HG03139 (cell line): ENCODE results near the gene KCNH2.
"Not testable (repeated sequence)": the region's sequence is repeated elsewhere in the genome, so short reads cannot be mapped to it uniquely, and the experiment has no call there.

ENCODE experiments used
- ATAC-seq: cut with Tn5 transposase; IDR thresholded peaks from one replicate; pipeline ENCODE4 v1.9.1; 2021; ENCODE audit not compliant: unreplicated experiment

Gene KCNH2

DNA sequence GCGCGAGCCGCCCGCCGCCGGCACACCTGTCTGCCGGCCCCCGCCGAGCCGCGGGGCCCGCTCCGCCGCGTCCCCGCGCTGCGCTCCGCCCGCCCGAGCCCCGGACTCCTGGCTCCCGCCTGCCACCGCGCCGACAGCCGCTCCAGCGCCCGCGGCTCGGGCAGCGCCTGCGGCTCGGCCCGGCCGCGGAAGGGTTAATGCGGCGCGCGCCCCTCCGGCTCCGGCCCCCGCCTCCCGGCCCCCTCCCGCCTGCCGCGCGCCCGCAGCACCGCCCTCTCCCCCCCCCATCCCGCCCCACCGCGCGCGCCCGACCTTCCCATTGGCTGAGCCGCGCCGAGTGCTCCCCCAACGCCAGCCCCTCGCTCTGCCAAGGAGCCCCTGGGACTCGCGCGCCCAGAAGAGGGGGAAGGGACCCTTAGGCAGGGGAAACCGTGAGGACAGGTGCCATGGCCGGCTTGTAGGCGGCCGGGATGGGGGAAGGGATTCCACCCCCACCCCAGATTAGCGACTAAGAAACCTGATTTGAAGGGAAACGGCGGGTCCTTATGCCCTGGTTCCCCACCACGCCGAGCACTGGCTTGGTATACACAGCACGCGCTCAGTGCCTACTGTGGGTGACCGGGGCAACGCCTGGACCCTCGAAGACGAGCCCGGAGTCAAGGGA, at the start of gene KCNH2:
TSS of gene KCNH2 (minus strand) at position 196 of the 664 bp plus-strand sequence. CDS start 408 bp downstream, outside the sequence.
- no peak for ATAC-seq

GRCh38 chr7:151027728-151028130, 49.6 kb upstream of the KCNH2 start:
- not testable (repeated sequence) for ATAC-seq

DNA sequence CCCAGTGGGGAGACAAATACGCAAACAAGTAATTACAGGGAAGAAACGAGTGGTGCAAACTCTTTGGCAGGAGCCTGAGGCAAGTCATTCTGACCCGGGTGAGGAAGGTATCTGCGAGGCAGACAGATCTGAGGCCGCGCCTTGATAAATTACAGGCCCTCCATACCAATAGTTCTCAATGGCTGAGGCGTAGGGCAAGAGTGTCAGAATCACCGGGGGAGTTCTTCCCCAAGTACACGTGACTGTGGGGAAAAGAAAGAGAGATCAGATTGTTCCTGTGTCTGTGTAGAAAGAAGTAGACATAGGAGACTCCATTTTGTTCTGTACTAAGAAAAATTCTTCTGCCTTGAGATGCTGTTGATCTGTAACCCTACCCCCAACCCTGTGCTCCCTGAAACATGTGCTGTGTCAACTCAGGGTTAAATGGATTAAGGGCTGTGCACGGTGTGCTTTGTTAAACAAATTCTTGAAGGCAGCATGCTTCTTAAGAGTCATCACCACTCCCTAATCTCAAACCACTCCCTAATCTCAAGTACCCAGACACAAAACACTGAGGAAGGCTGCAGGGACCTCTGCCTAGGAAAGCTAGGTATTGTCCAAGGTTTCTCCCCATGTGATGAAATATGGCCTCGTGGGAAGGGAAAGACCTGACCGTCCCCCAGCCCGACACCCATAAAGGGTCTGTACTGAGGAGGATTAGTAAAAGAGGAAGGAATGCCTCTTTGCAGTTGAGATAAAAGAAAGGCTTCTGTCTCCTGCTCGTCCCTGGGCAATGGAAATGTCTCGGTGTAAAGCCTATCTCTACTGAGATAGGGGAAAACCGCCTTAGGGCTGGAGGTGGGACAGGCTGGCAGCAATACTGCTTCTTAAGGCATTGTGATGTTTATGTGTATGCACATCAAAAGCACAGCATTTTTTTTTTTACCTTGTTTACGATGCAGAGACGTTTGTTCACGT, 48.9 kb upstream of the KCNH2 start:
- ATAC-seq, result not testable (repeated sequence)

DNA sequence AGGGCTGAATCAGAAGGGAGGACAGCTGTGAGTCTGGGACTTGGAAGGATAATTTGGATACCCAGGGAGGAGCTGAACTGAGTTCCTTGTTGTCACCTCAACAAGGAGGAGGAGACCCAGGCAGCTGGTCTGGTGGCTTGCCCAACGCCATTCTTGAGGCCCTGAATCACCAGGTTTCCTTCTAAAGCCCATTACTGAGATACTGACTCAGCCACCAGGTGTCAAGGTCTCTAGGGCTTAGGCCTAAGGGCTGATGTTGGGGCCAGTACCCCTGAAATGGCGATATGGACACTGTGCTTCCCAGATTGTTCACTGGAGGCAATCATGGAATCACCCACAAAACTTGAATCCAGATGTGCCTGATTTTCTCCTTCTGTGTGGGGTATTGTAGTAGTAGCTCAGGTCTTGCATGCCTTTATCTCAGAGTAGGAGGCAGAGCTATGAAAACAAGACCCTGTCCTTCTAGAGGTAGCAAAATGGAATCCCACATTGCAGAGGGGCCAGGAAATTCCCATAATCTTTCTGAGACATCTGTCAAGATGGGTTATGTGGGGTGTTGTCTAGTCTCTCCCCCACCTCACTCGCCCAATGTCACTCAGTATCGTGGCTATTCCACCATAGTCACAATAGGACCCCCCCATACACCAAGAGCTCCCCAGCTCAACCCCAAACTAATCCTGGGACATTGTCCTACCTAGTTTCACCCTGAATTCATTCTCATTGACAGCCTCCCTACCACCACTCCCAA, 48.0 kb upstream of the KCNH2 start:
- no peak for ATAC-seq

DNA sequence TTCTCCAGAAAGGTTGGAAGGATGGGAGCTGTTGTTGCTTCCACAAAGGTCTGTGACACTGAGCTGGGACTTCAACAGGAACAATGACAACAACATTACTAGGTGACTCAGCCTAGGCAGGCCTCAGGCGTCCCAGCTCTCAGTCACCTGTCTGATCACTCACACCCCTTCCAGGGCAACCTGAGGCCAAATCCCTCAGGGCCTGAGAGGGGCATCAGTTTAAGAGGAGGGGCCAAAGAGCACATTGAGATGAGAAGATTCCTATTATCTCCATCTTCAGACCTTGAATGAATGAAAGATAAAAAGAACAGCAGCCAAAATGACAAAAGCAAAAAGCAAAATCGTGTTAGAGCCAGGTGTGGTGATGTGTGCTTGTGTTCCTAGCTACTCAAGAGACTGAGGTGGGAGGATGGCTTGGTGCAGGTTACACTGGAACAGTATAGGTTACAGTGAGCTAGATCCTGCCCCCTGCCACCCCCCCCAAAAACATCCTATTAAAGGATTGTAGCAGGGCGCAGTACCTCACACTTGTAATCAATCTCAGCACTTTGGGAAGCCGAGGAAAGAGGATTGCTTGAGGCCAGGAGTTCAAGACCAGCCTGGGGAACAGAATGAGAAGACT, 46.4 kb upstream of the KCNH2 start, which contains the start of gene ATG9B:
TSS of gene ATG9B (minus strand) at position 60 of the 622 bp plus-strand sequence. CDS start 71 bp downstream, outside the sequence.
- no peak for ATAC-seq

GRCh38 chr7:151023232-151023631, 45.1 kb upstream of the KCNH2 start:
- no peak for ATAC-seq

GRCh38 chr7:151020231-151020630, 42.1 kb upstream of the KCNH2 start:
- ATAC-seq, result no peak

GRCh38 chr7:151019130-151019447, 41.0 kb upstream of the KCNH2 start:
- ATAC-seq, result no peak

GRCh38 chr7:151018421-151019129, 40.5 kb upstream of the KCNH2 start:
- ATAC-seq, result no peak

DNA sequence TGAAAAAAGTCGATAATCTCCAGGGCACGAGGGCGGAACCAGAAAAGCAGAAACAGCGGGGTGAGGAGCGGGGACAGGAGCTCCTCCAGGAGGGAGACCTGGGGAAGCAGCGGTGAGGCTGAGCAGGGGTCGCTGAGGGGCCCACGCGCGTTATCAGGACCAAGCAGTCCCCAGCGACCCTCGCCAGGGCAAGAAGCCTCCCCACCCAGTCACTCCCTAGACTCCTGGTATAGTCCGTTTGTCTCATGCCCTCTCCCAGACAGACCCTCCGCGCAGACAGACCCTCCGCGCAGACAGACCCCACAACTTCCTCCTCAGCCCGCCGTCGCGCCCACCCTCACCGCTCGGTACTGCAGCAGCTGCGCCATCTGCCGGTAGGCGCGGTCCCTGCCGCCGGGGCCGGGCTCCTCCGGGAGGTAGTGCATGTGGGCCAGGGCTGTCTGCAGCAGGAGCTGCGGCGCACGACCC, 39.9 kb upstream of the KCNH2 start:
- ATAC-seq, result peak; percentile 63

GRCh38 chr7:151017370-151017952, 39.3 kb upstream of the KCNH2 start:
- ATAC-seq, result no peak

DNA sequence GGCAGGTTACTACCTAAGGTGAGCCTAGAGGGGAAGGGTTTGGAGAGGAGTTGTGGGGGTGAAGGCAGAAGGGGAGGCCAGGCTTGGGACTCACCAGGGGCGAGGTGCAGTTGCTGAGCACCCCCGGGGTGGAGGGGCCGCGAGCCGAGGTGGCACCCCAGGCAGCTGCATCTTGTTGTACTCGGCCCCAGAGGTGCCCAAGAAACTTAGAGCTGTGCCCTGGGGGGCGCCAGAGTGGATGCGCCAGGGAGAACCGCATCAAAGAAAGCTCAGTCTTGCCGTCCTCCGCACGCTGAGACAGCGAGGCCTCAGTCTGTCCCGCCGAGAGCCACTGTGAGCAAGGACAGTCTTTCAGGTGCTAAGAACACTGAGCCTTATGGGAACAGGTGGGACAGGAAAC, 38.8 kb upstream of the KCNH2 start:
- no peak for ATAC-seq

GRCh38 chr7:151016505-151016904, 38.4 kb upstream of the KCNH2 start:
- ATAC-seq, result no peak

DNA sequence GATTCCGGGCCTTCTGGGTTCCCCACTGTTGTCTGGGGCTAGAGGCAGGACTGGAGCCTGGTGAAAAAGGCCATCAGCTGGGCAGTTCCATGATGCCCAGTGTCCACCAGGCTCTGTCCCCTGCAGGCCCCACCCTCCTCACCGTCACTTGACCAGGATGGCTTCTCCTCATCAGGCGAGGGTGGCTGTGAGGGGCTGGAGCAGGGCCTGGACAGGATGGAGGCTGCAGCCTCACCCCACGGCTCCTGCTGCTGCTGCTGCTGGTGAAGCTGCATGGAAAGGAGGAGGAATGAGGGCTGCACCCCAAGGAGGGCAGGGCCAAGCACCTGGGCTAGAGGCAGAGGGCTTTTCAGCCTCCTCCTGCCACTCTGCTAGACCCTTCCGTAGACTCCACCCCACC, 37.8 kb upstream of the KCNH2 start:
- ATAC-seq, result no peak

DNA sequence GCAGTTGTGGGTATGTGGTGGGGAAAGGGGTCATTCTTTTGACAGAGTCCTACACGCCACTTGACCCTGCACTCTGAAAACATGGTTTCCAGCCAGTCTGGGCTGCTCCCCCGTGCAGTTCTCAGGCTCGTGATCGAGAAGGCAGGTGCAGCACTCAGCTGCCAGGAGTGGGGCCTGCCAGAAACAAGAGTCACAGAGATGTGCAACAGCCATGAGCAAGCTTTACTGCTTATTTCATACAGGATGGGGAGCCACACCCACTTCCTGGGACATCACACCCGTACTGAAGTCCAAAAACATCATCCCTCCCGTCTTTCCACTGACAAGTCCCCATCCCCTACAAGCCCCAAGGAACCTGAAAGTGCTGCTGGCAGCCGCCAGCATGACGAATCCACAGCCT, 36.8 kb upstream of the KCNH2 start:
- no peak for ATAC-seq

DNA sequence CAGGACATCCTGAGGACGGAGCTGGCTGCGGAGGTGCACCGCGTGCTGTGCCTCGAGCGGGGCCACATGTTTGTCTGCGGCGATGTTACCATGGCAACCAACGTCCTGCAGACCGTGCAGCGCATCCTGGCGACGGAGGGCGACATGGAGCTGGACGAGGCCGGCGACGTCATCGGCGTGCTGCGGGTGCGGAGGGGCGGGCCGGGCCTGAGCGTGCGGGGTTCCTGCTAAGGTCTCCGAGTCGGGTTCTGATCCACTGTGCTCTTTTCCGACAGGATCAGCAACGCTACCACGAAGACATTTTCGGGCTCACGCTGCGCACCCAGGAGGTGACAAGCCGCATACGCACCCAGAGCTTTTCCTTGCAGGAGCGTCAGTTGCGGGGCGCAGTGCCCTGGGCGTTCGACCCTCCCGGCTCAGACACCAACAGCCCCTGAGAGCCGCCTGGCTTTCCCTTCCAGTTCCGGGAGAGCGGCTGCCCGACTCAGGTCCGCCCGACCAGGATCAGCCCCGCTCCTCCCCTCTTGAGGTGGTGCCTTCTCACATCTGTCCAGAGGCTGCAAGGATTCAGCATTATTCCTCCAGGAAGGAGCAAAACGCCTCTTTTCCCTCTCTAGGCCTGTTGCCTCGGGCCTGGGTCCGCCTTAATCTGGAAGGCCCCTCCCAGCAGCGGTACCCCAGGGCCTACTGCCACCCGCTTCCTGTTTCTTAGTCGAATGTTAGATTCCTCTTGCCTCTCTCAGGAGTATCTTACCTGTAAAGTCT, 35.8 kb upstream of the KCNH2 start:
- ATAC-seq, result no peak

DNA sequence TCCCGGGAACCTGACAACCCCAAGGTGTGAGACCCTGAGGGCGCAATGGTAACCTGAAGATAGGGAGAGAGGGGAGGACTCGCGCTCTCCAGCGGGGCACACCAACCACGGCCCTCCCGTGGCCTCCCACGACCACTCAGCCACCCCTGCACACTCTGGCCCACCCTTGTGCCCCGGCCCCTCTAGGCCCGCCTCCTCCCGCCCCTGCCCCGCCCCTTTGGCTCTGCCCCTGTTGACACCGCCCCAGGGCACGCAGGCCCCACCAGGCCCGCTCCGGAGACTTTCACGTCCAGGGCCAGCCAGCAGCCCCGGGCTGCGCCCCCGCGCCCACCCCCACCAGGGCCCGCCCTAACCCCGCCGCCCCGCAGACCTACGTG, 35.2 kb upstream of the KCNH2 start:
- ATAC-seq, result no peak

- ATAC-seq, result no peak
Measured at GRCh38 chr7:151012911-151013347, 34.8 kb upstream of the KCNH2 start.

- ATAC-seq, result no peak
Measured at GRCh38 chr7:151012031-151012692, 34.0 kb upstream of the KCNH2 start.
